ENCODE results near the gene MOGAT3.

MOGAT3 gene

GRCh38 chr7:101233907-101234547 is 33.2 kb upstream of the MOGAT3 start:
- no peak for DNase-seq (ENCODE audit: low read depth)

- DNase-seq (ENCODE audit: low read depth): no peak
Measured at GRCh38 chr7:101232141-101232850, 31.5 kb upstream of the MOGAT3 start.

GRCh38 chr7:101231644-101232043 is 30.8 kb upstream of the MOGAT3 start:
- no peak for DNase-seq (ENCODE audit: low read depth)

- no peak for DNase-seq (ENCODE audit: low read depth)
Measured at GRCh38 chr7:101226721-101227120, 25.9 kb upstream of the MOGAT3 start.

DNA sequence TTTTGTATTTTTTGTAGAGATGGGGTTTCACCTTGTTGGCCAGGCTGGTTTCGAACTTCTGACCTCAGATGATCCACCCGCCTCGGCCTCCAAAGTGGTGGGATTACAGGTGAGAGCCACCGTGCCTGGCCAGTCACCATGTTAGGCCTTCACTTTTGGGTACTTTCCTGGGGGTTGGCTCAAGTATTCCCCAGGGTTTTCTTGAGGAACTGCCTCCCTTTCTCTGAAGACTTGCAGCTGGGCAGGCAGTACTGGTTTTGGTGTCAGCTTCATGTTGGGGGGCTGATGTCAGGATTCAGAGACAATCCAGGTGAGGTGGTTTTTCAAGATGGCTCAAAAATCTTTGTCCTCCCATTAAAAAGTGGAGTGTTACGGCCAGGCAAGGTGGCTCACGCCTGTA is 24.8 kb upstream of the MOGAT3 start:
- no peak for DNase-seq (ENCODE audit: low read depth)

DNA sequence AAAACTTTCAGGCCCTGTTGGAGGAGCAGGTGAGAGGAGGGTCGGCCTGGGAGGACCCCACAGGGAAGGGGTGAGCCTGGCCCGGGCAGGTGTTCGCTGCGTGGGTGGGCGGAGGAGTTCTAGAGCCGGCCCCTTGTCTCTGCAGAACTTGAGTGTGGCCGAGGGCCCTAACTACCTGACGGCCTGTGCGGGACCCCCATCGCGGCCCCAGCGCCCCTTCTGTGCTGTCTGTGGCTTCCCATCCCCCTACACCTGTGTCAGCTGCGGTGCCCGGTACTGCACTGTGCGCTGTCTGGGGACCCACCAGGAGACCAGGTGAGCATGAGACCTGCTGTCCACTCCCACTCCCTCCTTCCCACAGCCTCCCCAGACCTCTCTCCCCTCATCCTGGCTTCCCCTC is 22.7 kb upstream of the MOGAT3 start:
- DNase-seq (ENCODE audit: low read depth): no peak

GRCh38 chr7:101222275-101222830 is 21.5 kb upstream of the MOGAT3 start:
- DNase-seq (ENCODE audit: low read depth): no peak

- no peak for DNase-seq (ENCODE audit: low read depth)
Measured at GRCh38 chr7:101220295-101220694, 19.5 kb upstream of the MOGAT3 start.

- no peak for DNase-seq (ENCODE audit: low read depth)
Measured at GRCh38 chr7:101218236-101219125, 17.6 kb upstream of the MOGAT3 start.

DNA sequence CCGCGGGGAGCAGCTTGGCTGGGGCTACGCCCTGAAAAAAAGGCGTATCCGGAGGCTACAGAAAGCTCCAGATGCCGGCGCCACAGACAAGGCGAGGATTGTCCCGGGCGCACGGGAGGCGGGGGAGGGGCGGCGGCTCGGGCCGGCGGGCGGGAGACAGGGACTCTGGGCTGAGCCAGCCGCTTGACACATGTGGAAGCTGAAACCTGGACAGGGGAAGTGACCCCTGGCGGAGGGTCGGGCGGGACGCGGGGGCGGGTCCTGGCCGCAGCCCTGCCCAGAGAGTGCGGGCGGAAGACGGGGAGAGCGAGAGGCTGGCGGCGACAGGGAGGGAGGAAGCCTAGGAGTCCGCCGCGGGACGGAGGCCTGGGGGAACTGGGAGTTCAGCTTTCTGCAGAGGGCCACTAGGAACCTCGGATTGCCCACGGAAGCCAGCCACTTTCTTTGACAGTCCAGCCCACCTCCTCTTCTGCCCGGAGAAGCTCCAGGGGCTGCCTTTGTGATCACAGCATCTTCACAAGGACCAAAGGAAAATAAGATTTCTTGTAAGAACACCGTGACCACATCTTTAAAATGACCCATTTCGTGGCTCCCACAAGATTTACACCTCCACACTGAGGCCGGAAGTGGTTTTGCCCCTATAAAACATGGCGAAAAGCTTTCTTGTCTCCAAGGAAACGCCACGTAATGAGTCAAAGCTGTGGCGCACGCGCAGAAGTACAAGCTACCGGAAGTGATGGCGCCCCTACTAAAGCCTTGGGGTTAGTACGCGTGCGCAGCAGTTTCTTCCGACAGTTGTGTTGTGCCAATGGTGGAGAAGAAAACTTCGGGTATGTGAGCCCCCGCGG is 16.8 kb upstream of the MOGAT3 start, which contains the start of the genes PLOD3 and ZNHIT1:
PLOD3 (minus strand) TSS at position 194 of the 848 bp plus-strand sequence. CDS start 307 bp downstream, outside the sequence.
ZNHIT1 (plus strand) TSS at position 778 of the 848 bp plus-strand sequence; CDS start at position 809, 31 bp downstream.
- DNase-seq (ENCODE audit: low read depth): peak; percentile 91

- no peak for DNase-seq (ENCODE audit: low read depth)
Measured at GRCh38 chr7:101216860-101217387, 16.1 kb upstream of the MOGAT3 start.

- no peak for DNase-seq (ENCODE audit: low read depth)
Measured at GRCh38 chr7:101216001-101216859, 15.4 kb upstream of the MOGAT3 start.

DNA sequence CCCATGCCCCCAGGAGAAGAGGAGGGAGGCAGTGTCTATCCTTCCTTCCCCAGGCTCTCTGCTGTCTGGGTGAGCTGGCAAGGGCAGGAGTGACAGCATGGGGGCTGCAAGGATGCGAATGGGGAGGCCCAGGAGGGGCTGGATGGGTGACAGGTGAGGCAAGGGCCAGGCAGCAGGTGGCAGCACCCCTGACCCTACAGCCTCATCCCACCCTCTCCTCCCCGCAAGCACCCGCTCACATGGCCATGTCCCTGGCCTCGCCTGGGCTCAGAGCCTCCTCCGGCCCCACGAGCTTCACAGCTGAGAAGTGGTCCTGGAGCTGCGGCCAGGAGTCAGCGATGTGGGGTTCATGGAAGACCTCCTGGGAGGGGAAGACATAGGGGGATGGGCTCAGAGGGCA is 11.2 kb upstream of the MOGAT3 start:
- DNase-seq (ENCODE audit: low read depth): no peak

- DNase-seq (ENCODE audit: low read depth): no peak
Measured at GRCh38 chr7:101211501-101211900, 10.7 kb upstream of the MOGAT3 start.

DNA sequence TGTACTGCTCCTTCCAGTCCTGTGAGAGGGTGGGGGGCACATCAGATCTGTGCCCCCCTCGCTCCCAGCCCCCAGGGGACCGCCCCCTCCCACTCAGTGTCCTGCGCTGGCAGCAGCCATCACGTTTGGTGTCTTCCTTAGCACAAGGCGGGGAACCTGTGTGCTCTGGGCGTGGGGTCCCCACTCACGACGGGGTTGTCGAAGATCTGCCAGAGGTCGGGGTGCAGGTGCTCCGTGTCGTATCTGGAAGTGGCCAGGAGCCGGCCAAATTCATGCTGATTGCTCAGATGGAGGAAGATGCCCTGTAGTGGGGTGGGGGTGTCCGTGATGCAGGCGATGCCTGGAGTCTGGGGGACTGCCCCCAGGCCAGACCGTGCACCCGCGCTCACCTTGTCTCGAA is 9.3 kb upstream of the MOGAT3 start:
- DNase-seq (ENCODE audit: low read depth): no peak

DNA sequence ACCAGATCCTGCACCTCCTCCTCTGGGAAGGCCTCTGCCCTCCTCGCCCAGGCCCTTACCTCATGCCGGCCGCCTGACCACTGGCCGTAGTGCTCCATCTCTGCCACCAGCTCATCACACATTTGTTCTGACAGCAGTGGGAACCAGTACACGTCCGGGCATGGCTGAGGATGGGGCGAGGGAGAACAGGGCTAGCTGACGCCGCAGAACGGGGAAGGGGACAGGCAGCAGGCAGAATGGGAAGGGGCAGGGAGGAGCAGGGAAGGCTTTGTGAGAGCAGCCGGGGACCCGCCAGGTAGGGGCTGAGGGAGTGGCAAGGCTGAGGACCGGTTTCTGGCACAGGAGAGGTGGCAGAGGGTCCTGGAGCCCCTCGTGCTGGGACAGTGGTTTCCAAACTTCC is 8.0 kb upstream of the MOGAT3 start:
- no peak for DNase-seq (ENCODE audit: low read depth)

- DNase-seq (ENCODE audit: low read depth): no peak
Measured at GRCh38 chr7:101207459-101207858, 6.6 kb upstream of the MOGAT3 start.

DNA sequence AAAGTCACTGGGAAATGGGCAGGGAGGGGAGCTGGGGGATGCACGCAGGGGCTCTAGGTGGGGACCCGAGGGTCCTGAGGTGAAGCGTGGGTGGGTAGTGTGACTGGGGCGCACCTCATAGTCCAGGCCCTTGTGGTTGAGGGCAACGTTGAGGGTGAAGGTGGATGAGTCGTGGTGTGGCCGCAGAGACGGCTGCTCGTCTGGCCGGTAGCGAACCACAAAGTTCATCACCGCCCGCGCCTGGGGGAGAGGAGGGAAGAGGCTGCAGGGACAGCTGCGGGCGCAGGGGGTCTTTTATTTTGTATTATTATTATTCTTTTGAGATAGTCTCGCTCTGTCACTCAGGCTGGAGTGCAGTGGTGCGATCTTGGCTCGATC is 5.8 kb upstream of the MOGAT3 start:
- DNase-seq (ENCODE audit: low read depth): no peak

GRCh38 chr7:101205901-101206664 is 5.2 kb upstream of the MOGAT3 start:
- DNase-seq (ENCODE audit: low read depth): no peak
